ENCODE results near the gene RNF19B.
"Not testable (repeated sequence)": the region's sequence is repeated elsewhere in the genome, so short reads cannot be mapped to it uniquely, and the experiment has no call there.

RNF19B gene

GRCh38 chr1:32915766-32916706 is 48.6 kb downstream of the RNF19B start:
- TF ChIP-seq CTCF (conservative IDR thresholded peaks at IDR 0.05) (no peak), ZFX (IDR thresholded peaks at IDR 0.05) (no peak)
- H3K27ac ChIP-seq, result no peak overlapping the region

GRCh38 chr1:32910319-32910718 is 54.3 kb downstream of the RNF19B start:
- TF ChIP-seq ZFX (IDR thresholded peaks at IDR 0.05), result no peak
- no peak for TF ChIP-seq CTCF (conservative IDR thresholded peaks at IDR 0.05)
- H3K27ac ChIP-seq, result no peak overlapping the region

- TF ChIP-seq ZFX (IDR thresholded peaks at IDR 0.05), result no peak
- TF ChIP-seq CTCF (conservative IDR thresholded peaks at IDR 0.05), result no peak
- no peak overlapping the region for H3K27ac ChIP-seq
Measured at GRCh38 chr1:32907435-32907834, 57.2 kb downstream of the RNF19B start.

GRCh38 chr1:32906654-32907053 is 58.0 kb downstream of the RNF19B start:
- no peak for TF ChIP-seq CTCF (conservative IDR thresholded peaks at IDR 0.05)
- TF ChIP-seq ZFX (IDR thresholded peaks at IDR 0.05), result no peak
- H3K27ac ChIP-seq, result no peak overlapping the region

GRCh38 chr1:32905588-32905987 is 59.0 kb downstream of the RNF19B start:
- H3K27ac ChIP-seq, result not testable (repeated sequence)

GRCh38 chr1:32904797-32905196 is 59.8 kb downstream of the RNF19B start:
- TF ChIP-seq CTCF (conservative IDR thresholded peaks at IDR 0.05), result no peak
- TF ChIP-seq ZFX (IDR thresholded peaks at IDR 0.05), result no peak
- H3K27ac ChIP-seq, result peak overlapping the region; percentile 67

GRCh38 chr1:32903991-32904785 is 60.4 kb downstream of the RNF19B start:
- TF ChIP-seq CTCF (conservative IDR thresholded peaks at IDR 0.05), result no peak
- TF ChIP-seq ZFX (IDR thresholded peaks at IDR 0.05), result no peak
- peak overlapping the region; percentile 67 for H3K27ac ChIP-seq

All from C4-2B (cell line).